NCI-H446 (cell line): ENCODE results near the gene GALNT9.

ENCODE experiments used
- DNase-seq, 2 experiments: peaks; one replicate each; lab custom pipeline; 2025; lab: John Stamatoyannopoulos, UW

The GALNT9 gene

DNA sequence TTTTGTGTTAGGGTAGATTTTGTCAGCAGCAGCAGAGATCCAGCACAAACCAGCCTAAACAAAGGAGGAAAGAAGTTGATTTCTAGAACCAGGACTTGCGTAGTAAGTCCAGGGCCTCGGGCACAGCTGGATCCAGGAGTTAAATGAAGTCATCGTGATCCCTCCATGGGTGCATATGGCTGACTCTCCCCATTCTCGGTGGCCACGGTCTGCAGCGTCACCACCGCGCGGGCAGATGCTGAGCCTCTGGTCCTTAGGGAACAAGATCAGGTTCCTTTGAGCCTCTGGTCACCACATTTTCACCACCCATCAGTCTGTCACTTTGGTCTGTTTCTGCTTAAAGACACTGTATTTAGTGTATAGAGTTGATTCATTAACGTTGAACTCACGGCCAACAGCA, 14.8 kb upstream of the GALNT9 start:
- DNase-seq, result no peak

DNA sequence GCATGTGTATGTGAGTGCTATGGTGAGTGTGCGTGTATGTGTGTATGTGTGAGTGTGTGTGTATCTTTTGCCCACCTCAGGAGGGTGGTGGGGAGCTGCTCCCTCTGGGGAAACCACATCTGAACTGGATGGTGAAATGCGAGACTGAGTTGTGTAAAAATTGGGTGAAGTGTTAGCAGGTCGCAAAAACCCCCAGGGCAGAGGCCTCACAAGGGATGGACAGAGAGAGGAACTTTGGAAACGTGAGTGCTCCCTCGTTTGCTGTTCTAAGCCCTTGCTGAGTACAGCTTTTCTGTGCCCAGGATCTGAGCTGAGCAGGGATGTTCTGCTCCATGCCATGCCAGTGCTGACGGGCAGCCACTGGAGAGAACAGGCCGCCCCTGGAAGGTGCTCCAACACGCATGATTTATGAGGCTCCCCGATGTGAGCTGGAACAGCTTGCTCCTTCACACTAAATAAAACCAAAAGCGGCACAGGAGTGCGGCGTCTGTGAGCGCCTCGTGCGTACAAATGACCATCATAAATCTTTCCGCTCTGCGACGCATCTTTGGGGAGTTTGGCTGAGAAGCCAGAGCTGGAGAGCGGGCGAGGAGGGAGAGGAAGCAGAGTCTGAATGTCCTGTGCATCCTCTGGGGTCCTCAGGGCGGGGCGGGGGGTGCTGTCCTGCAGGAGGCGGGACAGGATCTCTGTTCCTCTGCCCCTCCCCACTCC, 14.1 kb upstream of the GALNT9 start:
- DNase-seq, result no peak

DNA sequence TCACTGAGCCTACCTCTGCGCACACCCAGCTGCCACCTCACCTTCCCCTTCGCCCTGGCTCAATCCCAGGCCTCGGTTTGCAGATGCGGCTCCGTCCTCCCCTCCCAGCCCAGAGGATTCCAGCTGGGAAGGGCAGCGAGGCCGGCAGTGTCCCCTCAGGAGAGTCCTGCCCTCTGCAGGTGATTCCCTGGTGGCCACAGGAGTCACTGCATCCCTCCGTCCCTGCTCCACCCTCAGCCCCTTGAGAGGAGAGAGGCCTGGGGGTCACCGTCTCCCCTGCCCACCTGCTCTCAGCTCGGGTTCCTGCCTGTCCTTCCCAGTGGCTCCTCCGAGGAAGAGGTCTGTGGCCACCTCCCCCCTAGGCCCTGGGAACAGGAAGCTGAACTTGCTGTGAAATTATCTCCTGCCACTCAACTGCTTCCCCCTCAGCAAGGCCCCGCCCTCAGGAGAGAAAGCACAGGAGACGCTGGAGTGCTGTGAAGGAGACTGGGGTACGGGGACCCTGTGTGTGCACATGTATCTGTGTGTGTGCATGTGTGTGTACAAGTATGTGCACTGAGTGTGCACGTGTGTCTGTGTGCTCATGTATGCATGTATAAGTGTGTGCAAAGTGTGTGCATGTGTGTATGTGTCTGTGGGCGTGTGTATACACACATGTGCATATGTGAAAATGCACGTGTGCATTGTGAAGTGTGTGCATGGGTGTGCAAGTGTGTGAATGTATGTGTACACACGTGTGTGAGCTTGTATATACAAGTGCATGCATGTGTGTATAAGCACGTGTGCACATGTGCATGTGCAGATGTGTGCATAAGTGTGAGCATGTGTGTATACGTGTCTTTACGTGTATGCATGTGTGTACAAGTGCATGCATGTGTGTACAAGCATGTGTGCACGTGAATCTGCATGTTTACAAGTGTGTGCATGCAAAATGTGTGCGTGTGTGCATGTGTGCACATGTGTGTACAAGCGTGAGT, 13.2 kb upstream of the GALNT9 start:
- no peak for DNase-seq

DNA sequence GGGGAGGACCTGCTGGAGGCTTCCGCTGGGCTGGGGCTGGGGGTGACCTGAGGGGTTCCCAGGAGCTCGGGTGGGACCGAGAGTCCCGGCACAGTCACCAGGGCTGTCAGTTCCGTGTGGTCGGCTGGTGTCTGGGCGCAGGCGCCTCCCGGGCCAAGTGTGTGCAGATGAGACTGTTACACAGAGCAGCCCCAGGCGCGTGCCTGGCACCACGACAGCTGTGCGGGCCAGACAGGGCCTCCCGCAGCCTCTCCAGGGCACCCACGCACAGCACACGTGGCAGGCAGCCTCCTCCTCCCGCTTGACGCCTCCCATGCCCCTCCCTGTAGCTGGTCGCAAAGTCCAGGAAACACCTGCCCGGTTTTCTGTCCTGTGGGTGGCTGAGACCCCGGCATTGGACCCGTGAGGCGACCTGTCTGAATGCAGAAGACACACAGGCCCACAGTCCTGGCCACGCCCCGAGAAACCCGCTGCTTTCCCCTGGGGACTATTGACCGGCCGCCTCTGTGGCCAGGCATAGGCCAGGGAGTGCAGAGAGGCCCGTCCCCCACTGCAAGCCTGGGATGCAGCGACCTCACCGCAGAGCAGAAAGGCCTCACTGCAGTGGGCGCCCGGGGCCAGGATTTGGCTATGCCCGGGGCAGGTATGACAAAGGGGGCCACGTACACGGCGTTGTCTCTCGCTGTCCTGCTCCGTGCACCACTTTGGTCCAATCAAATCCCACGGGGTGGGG, 12.1 kb upstream of the GALNT9 start:
- DNase-seq, result no peak

DNA sequence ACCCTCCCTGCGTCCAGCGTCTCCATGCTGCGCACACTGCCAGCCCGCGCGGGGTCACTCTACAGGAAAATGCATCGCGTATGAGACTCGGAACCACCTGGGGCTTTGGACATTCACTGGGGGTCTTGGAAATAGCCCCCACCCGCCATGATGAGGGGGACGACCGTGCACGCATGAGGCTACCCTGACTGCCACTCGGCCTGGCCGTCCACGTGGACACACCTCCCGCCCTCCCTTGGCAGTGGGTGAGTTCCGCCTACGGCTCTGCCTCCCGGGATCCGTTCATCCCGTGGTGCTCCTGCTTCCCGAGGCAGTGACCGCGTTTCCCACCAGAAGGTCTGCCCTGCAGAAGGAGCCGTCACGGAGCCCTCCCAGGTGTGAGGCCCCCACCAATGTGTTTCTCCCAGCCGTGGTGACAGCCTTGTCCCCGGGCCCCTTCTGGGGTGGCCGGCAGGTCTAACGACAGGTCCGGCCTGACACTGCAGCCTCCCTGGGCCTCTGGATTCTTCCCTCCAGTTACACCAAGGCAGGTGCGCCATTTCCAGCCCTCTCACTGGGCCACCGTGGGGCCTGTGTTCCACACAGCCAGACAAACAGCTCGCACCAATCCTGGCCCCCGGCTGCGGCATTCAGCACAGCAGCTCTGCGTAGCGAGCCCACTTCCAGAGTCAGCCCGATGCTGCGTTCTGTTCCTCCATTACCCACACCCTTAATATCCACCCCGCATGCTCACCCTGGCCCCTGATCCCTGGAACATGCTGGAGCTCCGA, 11.1 kb upstream of the GALNT9 start:
- DNase-seq, result no peak

DNA sequence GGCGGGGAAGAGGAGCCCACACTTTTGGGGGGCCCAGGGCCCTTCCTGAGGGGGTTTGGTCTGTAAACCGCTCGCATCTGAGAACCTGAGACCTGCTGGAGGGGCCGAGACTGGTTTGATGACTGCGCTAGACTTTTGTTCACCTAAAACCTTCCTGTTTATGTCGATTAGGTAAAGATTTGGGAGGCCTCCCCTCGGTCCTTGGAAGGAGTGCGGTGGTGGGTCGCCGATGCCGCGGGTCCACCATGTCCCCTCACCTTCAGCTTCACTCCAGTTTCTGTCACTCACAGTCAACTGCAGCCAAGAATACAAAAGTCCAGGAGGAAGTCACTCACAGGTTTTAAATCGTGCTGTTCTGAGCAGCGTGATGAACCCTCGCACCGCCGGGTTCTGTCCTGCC, 10.5 kb upstream of the GALNT9 start:
- no peak for DNase-seq

DNA sequence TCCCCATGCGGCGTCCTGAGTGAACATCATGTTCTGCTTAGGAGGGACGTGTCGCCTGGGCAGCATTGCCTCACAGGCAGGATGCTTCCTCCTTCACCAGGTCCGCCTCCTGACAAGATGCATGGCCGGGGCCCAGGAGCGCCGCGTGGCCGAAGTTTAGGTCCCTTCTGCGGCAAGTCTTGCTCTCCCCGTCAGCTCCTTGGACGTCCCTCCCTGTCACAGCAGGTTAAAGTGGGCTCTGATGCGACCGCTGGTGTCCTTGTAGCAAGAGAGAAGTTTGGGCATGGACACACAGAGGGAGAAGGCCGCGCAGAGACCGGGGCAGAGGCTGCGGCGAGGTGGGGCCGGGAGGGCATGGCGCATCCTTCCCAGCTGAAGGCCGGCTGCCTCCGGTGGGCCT, 9.4 kb upstream of the GALNT9 start:
- no peak for DNase-seq

DNA sequence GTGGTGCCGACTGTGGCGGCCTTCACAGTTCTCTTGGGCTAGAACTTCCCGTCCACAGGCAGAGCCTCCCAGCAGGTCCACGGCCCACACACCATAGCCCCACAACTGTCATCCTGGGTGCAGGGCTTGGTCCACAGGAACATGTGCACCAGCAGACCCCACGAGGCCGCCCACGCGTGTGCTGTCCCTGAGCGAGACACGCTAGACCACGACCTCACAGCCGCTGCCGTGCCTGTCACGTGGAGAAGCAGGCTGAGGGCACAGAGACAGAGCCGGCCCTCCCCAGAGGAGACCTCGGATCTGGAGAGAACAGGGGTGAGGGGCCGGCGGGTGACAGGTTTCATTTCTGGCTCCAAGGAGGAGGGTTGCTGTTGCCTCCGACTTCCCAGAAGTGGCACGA, 8.9 kb upstream of the GALNT9 start:
- no peak for DNase-seq

DNA sequence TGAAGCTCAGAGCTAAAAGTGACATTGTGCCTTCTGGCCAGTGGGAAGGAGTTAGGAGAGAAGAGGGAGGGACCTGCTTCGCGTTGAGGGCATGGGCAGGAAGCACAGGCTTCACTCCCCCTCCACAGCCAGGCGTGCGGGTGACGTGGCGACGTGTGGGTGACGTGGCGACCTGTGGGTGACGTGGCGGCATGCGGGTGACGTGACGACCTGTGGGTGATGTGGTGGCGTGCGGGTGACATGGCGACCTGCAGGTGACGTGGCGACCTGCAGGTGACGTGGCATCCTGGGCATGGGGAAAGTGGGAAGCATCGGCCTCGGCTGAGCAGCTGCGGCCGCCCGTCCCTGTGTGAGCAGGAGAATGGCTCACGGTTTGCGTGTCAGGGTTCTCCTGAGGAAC, 8.2 kb upstream of the GALNT9 start:
- no peak for DNase-seq

DNA sequence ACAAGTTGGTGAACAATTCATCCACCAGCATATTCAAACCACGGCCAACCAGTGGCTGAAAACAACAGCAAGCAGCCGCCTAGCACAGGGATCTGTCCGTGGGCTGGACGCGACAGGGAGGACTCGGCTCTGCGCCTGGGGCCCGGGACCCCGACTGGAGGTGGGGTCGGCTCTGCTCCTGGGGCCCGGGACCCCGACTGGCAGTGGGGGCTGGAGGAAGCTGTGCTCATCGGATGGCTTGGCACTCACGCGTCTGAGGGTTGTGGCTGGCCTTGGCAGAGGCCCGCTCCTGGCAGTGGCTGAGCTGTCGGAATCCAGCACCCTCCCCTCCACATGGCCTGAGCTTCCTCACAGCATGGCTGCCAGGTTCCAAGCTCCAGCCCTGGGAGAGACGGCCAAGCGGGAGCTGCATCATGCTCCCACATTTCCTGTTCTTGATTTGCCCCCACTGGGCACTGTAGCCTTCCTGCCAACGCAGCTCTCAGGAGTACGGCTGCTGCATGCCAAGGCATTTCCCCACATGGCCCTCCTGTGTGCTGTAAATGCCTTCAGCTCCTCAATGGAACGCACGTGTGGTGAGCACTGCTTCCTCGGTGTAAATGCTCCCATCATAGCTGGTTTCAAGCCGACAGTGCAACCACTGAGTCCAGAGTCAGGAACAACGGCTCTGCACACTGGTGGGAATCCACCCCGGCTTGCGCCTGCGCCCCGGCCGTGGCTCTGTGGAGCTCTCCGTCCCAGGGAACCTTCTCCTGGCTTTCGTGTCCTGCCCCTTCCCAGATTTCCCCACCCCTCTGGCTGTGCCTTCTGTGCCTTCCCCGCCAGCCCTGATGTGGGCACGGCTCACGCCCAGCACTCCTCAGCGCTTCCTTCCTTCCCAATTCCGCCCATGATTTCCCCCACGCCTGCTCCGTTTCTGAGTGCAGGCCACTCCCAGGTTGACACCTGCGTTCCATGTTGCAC, 7.3 kb upstream of the GALNT9 start:
- no peak for DNase-seq

DNA sequence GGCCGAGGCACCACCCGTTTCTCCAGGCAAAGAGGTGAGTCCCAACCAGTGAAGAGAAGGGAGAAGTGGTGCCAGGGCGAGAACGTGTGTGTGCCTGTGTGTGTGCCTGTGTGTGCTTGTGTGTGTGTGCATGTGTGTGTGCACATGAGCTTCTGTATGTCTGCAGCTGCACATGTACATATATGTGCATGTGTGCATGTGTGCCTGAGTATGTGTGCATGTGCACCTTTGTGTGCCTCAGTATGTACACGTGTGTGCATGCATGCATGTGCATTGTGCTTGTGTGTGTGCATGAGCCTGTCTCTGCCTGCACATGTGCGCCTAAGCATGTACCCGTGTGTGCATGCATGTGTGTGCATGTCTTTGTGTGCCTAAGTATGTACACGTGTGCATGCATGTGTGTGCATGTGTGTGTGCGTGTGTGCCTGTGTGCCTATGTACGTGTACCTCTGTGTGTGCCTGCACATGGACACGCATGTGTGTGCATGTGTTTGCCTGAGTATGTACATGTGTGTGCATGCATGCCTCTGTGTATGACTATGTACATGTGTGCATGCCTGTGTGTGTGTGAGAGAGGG, 5.9 kb upstream of the GALNT9 start:
- no peak for DNase-seq

DNA sequence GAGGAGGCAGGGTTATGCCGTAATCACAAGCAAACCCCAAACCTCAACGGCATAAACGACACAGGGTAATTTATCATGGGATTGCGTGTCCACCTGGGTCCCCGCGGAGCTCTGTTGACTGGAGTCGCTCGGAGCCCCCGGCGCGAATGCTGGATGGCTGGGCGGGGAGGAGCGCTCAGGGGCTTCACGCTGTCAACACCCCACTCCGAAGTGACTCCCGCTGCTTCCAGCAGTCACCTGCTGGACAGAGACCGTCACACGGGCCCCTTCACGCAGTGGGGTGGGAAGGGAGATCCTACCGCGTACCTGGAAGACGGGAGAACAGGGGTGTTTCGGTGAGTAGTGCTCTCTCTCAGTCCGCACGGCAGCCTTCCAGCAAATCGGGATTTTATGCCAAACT, 4.4 kb upstream of the GALNT9 start:
- DNase-seq, result no peak

DNA sequence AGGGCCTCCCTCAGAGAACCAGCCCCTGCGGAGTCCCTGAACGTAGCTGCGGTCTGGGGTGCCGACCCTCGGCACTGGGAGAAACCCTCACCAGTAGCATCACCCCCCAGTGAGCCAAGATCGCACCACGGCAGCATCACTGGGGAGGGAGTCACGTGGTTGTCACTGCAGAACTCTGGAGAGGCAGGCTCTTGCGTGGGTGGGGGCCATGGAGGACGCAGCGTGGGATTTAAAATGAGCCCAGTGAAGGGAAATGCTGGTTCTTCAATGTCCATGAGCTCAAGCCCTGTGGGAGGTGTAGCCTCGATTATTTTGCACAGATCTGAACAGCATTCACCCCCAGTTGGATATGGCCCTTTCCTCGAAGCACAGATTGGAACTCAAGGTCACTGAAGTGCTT, 3.9 kb upstream of the GALNT9 start:
- no peak for DNase-seq

DNA sequence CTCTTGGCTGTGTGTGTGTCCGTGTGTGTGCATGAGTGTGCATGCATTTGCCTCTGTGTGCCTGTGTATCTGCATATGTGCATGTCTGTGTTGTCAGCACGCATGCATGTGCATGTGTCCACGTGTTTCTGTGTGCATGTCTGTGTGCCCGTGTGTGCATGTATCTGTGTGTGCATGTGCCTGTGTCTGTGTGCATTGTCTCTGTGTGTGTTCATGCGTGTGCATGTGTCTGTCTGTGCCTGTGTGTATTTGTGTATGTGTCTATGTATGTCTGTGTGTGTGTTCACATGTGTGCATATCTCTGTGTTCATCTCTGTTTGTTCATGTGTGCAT, 1.1 kb upstream of the GALNT9 start:
- DNase-seq, result no peak

DNA sequence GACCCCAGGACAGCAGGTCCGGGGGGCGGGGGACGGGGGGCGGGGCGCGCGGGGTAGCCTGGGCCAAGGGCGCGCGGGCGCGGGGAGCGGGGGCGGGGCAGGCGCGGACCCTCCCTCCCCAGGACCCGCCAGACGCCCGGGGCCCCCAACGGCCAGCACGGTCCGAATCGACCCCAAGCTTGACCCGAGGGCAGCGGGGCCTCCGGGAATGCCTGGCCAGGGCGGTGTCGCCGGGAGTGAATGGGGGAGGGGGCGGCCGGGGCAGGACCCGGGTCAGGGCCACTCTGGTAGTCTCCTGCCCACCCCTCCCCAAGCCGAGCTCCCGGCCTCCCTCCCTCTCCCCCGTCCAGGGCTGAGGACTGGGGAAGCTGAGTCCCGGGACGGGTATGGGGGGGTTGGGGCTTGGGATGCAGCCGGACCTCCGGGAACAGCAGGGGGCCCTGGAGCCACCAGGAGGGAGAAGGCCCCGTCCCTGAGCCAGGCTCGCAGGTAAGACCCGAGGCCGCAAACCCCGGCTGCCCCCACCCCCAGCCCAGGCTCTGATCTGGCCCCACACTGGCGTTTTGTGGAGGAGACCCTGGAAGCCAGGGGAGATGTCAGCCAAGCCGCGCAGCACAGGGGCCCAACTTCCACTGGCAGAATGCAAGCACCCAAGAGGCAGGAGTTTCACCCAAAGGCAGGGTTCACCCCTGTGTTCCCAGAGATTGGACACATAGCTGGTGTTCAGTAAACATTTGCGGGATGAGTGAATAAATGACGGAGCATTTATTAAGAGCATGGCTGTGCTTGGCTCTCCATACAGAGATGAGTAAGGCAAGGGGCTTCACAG, 545 bp upstream of the GALNT9 start:
- no peak for DNase-seq

DNA sequence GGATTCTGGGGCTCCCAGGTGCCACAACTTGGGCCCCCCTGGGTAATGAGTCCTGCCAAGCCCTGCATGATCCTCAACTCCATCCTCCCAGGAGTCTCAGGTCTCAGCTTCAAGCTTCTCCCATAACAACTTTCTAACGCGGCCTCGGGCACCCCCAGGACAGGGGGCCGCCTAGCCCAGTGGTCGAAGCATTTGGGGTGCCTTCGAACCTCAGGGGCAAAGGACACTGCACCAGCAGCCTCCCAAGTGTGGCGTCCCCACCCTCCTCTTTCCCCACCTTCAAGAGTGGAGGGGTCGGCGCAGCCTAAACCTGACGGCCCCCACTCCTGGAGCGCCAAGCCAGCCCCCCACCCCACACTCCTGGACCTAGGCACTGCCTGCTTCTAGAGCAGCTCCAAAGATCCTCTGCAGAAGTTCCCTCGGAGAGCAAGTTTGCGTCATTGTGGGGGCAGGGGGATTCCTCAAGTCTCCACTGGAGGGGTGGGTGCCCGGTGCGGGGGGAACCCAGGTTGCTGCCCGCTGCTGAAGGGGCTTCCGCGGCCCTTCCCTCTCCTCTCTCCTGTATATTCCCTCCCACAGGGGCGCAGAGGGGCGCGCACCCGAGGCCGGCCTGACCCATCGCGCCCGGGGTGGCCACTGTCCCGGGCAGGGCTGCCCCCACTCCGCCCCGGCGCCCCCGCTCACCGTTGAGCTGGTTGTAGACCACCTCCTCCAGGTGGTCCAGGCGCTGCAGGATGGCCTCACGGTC, 933 bp downstream of the GALNT9 start:
- no peak for DNase-seq

DNA sequence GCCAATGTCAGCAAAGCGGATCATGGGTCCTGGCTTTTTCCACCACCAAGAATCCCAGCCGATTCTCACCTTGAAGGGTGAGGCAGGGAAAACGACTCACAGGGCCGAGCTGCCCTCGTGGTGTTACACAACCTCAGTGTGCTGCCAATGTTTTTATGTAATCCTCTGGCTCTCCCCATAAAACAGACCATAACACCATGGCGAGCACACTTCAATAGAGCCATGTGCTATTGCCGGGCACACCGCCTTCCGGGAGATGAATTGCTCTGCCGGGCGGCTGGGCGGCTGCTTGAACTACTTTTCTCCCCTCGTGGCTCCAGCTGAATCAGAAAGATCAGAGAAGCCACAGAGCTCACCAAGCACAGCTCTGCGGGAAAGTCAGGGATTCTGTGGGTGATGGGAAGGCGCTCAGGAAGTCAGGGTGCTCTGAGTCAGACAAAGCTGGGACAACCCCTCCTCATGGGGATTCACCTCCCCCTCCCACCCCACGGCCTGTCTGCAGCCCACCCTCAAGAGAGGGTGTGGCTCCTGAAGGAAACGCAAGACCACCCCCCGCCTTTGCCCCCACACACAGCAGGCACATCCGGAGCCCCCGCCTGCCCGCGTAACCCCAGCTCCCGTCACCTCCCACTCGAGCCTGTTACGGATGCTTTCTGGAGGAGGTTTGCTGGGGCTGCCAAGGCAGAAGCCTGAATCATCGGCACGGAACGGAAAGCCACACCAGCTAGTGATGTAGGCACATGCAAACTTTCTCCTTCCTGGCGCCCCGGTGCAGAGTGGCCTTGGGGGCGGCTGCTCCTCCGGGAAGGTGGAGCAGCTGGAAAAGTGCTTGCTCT, 1.8 kb downstream of the GALNT9 start:
- no peak for DNase-seq

DNA sequence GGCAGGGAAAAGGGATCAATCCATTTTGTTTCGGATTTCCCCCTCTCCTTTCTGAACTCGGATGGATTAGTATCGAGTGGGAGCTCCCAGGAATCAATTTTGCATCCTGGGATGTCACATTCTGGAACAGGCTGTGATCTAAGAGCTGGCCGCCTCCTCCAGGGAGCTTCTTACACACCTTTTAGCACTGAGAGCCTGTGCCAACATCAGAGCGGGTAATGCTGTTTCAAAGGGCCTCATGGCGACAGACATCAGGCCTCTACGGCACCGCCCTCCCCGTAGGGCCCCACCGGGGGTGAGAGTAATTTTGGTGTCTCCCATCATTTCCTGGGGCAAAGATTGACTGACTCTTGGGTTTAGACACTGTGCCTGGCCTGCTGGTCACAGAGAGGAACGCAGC, 2.7 kb downstream of the GALNT9 start:
- no peak for DNase-seq
